Endodermal cell (in vitro differentiated cells): Measurements from ENCODE around the gene CHERP. TPM values are rescaled to one million over a fixed set of nuclear protein-coding genes. Genes with fewer than 3 reads are reported as not detected.
A peak's percentile ranks its signal among the peaks of the same experiment; 100 is the strongest.

ENCODE experiments used
- DNase-seq: peaks from one replicate; pipeline ENCODE4 v3.0.0-alpha.2; 2017
- H3K27ac ChIP-seq: 2 replicates; pipeline ENCODE4 v1.5.1; 2013; ENCODE audit warnings: mild to moderate bottlenecking, low read depth, low read length, moderate library complexity
- H3K27me3 ChIP-seq: 2 replicates; pipeline ENCODE4 v1.6.1; 2013; ENCODE audit warnings: mild to moderate bottlenecking, low read length, moderate library complexity; ENCODE audit not compliant: insufficient read depth, control insufficient read depth, poor library complexity, severe bottlenecking
- H3K36me3 ChIP-seq: 2 replicates; pipeline ENCODE4 v1.7.0; 2013; ENCODE audit warnings: mild to moderate bottlenecking, low read length, moderate library complexity; ENCODE audit not compliant: control insufficient read depth, insufficient read depth
- H3K4me1 ChIP-seq: one replicate; pipeline ENCODE4 v1.7.0; 2013; ENCODE audit warnings: low read length; ENCODE audit not compliant: control insufficient read depth, insufficient read depth
- H3K4me3 ChIP-seq: 2 replicates; pipeline ENCODE4 v1.5.1; 2013; ENCODE audit warnings: mild to moderate bottlenecking, low read length, moderate library complexity
- H3K9ac ChIP-seq: 2 replicates; pipeline ENCODE4 v1.6.1; 2013; ENCODE audit warnings: mild to moderate bottlenecking, low read length, moderate library complexity; ENCODE audit not compliant: poor library complexity, severe bottlenecking; ENCODE audit errors: extremely low read depth
- H3K9me3 ChIP-seq: 2 replicates; pipeline ENCODE4 v1.6.1; 2013; ENCODE audit warnings: mild to moderate bottlenecking, low read length, moderate library complexity; ENCODE audit not compliant: control insufficient read depth
- H3K27ac Mint-ChIP-seq: 2 replicates; pipeline ENCODE4 v1.8.0; 2020; ENCODE audit warnings: mixed read lengths
- H3K27me3 Mint-ChIP-seq: 2 replicates; pipeline ENCODE4 v1.8.0; 2021; ENCODE audit warnings: mild to moderate bottlenecking, mixed read lengths; ENCODE audit not compliant: insufficient read depth
- H3K36me3 Mint-ChIP-seq: 2 replicates; pipeline ENCODE4 v1.8.0; 2020; ENCODE audit warnings: low read depth, mixed read lengths
- H3K4me1 Mint-ChIP-seq: 2 replicates; pipeline ENCODE4 v1.8.0; 2020; ENCODE audit warnings: mixed read lengths
- H3K4me3 Mint-ChIP-seq: 2 replicates; pipeline ENCODE4 v1.8.0; 2020; ENCODE audit warnings: mild to moderate bottlenecking, moderate library complexity, mixed read lengths
- H3K9me3 Mint-ChIP-seq: 2 replicates; pipeline ENCODE4 v1.8.0; 2020; ENCODE audit warnings: mild to moderate bottlenecking, mixed read lengths
- WGBS, 2 experiments: methylation state at CpG; one replicate each; pipeline versions ENCODE4 v1.1.5 to v1.1.7; 2013; ENCODE audit warnings: missing lambda C conversion rate in 2 of 2, mixed read lengths in 1 of 2; ENCODE audit not compliant: insufficient coverage in 1 of 2, insufficient read length in 1 of 2; 5-methylcytosine and 5-hydroxymethylcytosine counted together
- total RNA-seq, 2 donors: library from RNA; stranded (reverse); fragmentation: NEBNext Ultra II Directional in 1 of 2; extraction: Animal tissue kit (Norgen Biotek cat#: 25700) in 1 of 2; gene quantifications; 2 replicates in 1 of 2; 3 replicates in 1 of 2; pipeline ENCODE4 v1.2.1, GENCODE V29; 2021
- TF ChIP-seq, protein P1 (sequence below): fragments of 200-600 bp; sonication (generic); conservative IDR thresholded peaks from 2 replicates; pipeline ENCODE4 v1.5.0; 2021; ENCODE audit warnings: antibody characterized with exemption, mild to moderate bottlenecking

CHERP gene
- total RNA-seq, 2 donors from 2014 or later = 69.5 to 71.5 TPM

DNA sequence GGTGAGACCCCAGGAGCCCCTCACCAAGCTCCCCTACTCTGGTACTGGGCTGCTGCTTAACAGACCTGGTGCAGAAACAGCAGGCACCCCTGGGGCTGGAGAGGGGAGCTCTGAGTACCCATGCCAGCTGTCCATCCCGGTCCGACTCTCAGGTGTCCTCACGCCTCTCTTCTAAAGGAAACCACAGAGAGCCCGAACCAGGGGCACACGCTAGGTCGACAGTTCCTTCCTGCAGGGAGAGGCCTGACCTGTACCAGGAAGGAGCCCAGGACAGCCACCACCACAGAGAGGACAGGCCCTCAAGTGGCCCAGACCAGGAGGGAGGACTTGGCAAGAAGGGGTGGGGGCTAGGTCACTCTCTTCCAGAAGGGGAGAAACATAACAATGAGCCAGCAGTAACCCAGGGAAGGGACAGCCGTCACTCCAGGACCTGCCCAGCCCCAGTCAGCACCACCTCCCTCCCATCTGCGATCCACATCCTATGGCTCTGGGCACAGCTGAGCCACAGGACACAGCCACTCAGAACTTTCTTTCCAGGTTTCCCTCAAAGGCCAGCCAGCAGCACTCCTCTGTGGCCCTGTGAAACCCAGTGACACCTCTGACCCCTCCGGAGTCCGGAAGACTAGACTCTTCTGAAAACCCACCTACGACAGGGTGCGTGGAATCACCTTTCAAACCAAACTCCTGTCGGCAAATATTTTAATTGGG lies 43.0 kb upstream of the CHERP start:
- H3K36me3 Mint-ChIP-seq = no peaks in the 10 kb centered on the region
- no peaks in the 10 kb centered on the region for H3K27me3 Mint-ChIP-seq
- peak overlapping the region; percentile 30 for H3K27ac ChIP-seq

DNA sequence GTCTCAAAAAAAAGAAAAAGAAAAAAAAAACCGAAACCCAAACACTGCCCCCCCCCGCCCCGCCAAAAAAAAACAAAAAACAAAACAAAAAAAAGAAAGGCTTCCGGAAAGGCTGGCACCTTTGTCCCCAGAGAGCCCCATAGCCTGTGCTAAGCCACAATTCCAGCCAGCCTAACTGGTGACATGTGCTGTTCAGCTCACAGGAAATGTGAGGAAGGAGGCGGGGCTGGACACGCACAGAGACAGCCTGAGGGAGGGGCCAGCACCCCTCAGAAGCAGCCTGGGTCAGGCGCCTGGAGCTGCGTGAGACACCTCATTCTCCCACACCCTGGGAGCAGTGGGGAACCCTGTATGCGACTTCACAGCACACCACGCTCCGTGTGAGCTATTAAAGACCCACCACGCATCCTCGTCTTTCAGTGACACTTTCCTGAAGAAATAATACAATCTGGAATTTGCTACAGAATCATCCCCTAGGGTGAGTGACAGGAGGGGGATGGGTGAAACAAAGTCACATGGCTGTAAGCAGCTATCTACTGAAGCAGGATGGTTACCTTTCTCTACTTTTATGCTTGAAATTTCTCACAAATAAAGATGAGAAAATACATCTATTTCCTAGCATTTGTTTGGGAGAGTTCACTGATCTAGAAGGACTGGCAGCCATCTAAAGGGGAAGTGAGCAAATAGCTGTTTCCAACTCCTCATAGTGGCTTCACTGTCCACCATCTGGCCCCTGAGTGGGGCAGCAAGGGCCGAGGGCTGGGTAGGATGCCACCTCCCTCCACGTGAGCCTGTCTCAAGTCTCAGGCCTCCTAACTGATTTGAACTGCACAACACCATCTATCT lies 42.2 kb upstream of the CHERP start:
- H3K4me3 Mint-ChIP-seq = no peak overlapping the region
- no peaks in the 10 kb centered on the region for H3K9me3 ChIP-seq
- WGBS, 2 experiments = 40 to 76% methylated on average over 2 to 14 of the region's 15 CpGs
- no peaks in the 10 kb centered on the region for H3K27me3 Mint-ChIP-seq
- H3K36me3 Mint-ChIP-seq = peaks cover under 1% of the 10 kb centered on the region
- peaks cover 2% of the 10 kb centered on the region for H3K36me3 ChIP-seq
- peak overlapping the region; percentile 40 for H3K27ac ChIP-seq
- no peak overlapping the region for H3K9ac ChIP-seq
- TF ChIP-seq, protein P1, sequence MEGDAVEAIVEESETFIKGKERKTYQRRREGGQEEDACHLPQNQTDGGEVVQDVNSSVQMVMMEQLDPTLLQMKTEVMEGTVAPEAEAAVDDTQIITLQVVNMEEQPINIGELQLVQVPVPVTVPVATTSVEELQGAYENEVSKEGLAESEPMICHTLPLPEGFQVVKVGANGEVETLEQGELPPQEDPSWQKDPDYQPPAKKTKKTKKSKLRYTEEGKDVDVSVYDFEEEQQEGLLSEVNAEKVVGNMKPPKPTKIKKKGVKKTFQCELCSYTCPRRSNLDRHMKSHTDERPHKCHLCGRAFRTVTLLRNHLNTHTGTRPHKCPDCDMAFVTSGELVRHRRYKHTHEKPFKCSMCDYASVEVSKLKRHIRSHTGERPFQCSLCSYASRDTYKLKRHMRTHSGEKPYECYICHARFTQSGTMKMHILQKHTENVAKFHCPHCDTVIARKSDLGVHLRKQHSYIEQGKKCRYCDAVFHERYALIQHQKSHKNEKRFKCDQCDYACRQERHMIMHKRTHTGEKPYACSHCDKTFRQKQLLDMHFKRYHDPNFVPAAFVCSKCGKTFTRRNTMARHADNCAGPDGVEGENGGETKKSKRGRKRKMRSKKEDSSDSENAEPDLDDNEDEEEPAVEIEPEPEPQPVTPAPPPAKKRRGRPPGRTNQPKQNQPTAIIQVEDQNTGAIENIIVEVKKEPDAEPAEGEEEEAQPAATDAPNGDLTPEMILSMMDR = no peak
- no peaks in the 10 kb centered on the region for H3K27me3 ChIP-seq
- no peak overlapping the region for H3K4me3 ChIP-seq
- H3K4me1 Mint-ChIP-seq = peaks cover 45% of the 10 kb centered on the region
- H3K27ac Mint-ChIP-seq = peak overlapping the region; percentile 87
- peaks cover 27% of the 10 kb centered on the region for H3K4me1 ChIP-seq
- no peaks in the 10 kb centered on the region for H3K9me3 Mint-ChIP-seq
- DNase-seq = peak; percentile 88

More for the DNA sequence above, 43.0 kb upstream of the CHERP start:
- no peaks in the 10 kb centered on the region for H3K9me3 ChIP-seq
- H3K36me3 ChIP-seq = no peaks in the 10 kb centered on the region
- no peak for DNase-seq
- Mint-ChIP-seq H3K9me3 (no peaks in the 10 kb centered on the region), H3K27ac (peak overlapping the region; percentile 87), H3K4me3 (no peak overlapping the region), H3K4me1 (peaks cover 50% of the 10 kb centered on the region)
- H3K27me3 ChIP-seq = no peaks in the 10 kb centered on the region
- no peak overlapping the region for H3K9ac ChIP-seq
- H3K4me3 ChIP-seq = no peak overlapping the region
- 89 to 90% methylated on average over 12 to 13 of the region's 13 CpGs for WGBS, 2 experiments
- peaks cover 27% of the 10 kb centered on the region for H3K4me1 ChIP-seq
- TF ChIP-seq, protein P1 = no peak

DNA sequence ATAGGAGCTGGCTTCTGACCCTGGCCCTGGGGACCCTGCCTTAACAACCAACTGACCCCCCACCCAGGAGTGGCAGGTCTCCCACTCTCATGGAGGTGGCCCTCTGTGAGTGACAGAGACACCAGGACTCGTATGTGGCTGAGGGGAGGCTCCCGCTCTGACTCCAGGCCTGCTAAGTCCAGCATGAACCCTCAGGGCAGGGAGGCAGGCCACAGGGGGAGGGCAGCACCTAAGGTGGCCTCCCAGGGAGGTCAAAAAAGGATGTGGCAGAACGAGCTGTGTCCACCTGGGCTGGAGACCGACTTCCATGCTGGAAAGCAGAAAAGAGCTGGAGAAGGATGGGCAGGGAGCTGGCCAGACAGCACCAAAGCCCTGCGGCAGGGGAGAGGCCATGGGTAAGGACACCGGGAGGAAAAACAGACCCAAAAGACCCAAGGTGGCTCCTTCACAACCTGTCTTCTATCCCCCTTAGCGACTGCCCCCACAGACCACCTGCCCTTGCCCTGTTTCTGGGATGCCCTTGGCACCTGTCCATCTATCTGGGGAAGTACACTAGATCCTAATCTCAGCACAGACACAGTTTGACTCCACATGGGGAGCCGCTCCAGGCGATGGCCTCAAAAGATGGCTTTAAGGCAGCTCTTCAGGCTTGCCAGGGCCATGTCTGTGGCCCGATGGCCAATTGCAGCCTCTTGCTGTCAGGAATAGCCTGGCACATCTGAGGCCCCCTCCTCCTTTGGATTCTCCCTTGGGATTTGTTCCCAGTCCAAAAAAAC lies 40.4 kb upstream of the CHERP start:
- Histone ChIP-seq H3K27me3 (no peaks in the 10 kb centered on the region), H3K27ac (no peak overlapping the region), H3K4me1 (peaks cover 16% of the 10 kb centered on the region), H3K9ac (no peak overlapping the region), H3K36me3 (peaks cover 6% of the 10 kb centered on the region), H3K4me3 (no peak overlapping the region), H3K9me3 (no peaks in the 10 kb centered on the region)
- TF ChIP-seq, protein P1 = no peak
- Mint-ChIP-seq H3K4me1 (peaks cover 27% of the 10 kb centered on the region), H3K4me3 (no peak overlapping the region), H3K27me3 (no peaks in the 10 kb centered on the region), H3K36me3 (peaks cover 9% of the 10 kb centered on the region), H3K9me3 (no peaks in the 10 kb centered on the region), H3K27ac (peak overlapping the region; percentile 64)
- no peak for DNase-seq
- 94% methylated on average over 9 to 10 of the region's 10 CpGs for WGBS, 2 experiments
